ENCODE measurements around the gene DUT. TPM values are rescaled to one million over a fixed set of nuclear protein-coding genes. Genes with fewer than 3 reads are reported as not detected.

The DUT gene
- total and polyA plus RNA-seq, 9 of the 15 experiments (the other 6 are each of a cell fraction or from before 2014, with no cell fraction given) = 13.9 to 235 (median 94.9) TPM

- no peak for TF ChIP-seq ZNF280A (IDR thresholded peaks at IDR 0.05; ENCODE audit: low read depth, partially characterized antibody)
Measured at GRCh38 chr15:48355377-48355776, 24.1 kb downstream of the DUT start (continued).

GRCh38 chr15:48358229-48359152, 27.3 kb downstream of the DUT start:
- FAIRE-seq = peak; percentile 83
- no peak for TF ChIP-seq TCF15 (CRISPR knock-in tag; IDR thresholded peaks at IDR 0.05)
- TF ChIP-seq MIER1 (IDR thresholded peaks at IDR 0.05; ENCODE audit: low read depth) = no peak
- TF ChIP-seq ZNF184 (CRISPR knock-in tag; IDR thresholded peaks at IDR 0.05) = no peak
- no peak for TF ChIP-seq E2F4 (CRISPR knock-in tag; IDR thresholded peaks at IDR 0.05; ENCODE audit: low read depth)
- no peak for TF ChIP-seq BRD4 (IDR thresholded peaks at IDR 0.05)
- no peak for TF ChIP-seq TAF15 (IDR thresholded peaks at IDR 0.05; ENCODE audit: low read depth, low read length)

More at GRCh38 chr15:48358229-48359152, 27.3 kb downstream of the DUT start:
- Histone ChIP-seq H3K4me2 (ENCODE audit: insufficient read depth, low read length) (no peak overlapping the region), H3K9me3 (replicated peaks; ENCODE audit: control insufficient read depth, insufficient read depth, low read depth, low read length) (no peaks in the 10 kb centered on the region; the same call in none of the 2 replicates), H4K20me1 (replicated peaks; ENCODE audit: control insufficient read depth, insufficient read depth, low read length) (no peaks in the 10 kb centered on the region), H3K27ac (ENCODE audit: extremely low read depth, low read depth, low read length) (no peak overlapping the region), H3K36me3 (ENCODE audit: control insufficient read depth, insufficient read depth, low read length) (no peaks in the 10 kb centered on the region), H3K4me1 (replicated peaks in 1 of 2; ENCODE audit: control insufficient read depth in 2 of 2, insufficient read depth in 2 of 2, low read length in 2 of 2) (peaks cover 0 to 4% of the 10 kb centered on the region in 2 experiments; a peak in 2 of 5 replicates), H3K9me1 (ENCODE audit: control insufficient read depth, insufficient read depth, low read length) (no peaks in the 10 kb centered on the region), H3K79me2 (ENCODE audit: control insufficient read depth, insufficient read depth, low read length) (no peaks in the 10 kb centered on the region), H2AFZ (ENCODE audit: low read depth, low read length) (no peak overlapping the region), H3K27me3 (ENCODE audit: control insufficient read depth in 2 of 2, insufficient read depth in 2 of 2, low read length in 2 of 2) (no peaks in the 10 kb centered on the region), H3K4me3 (no peak overlapping the region), H3K9ac (ENCODE audit: insufficient read depth in 1 of 2, low read depth in 2 of 2, low read length in 2 of 2) (no peak overlapping the region)
- WGBS (ENCODE audit: insufficient coverage, low coverage, missing lambda C conversion rate) = 15% methylated on average over 3 of the region's 3 CpGs
- intact Hi-C loops (cut with micrococcal nuclease) = loop anchor here (1.0 to 10.0 kb wide), 6 partner anchors 164 to 1066 kb away; partner anchors contain the start of gene FGF7
- DNase-seq (ENCODE audit: extremely low read depth in 1 of 4, low spot score in 3 of 4) (peak in 1 of 4 experiments; percentile 19), ATAC-seq (peak; percentile 66)
- CTCF ChIA-PET (ENCODE audit: low intra/inter-chr PET ratio) = interaction anchor here (0.6 to 2.1 kb wide), 11 partner anchors 149 to 1787 kb away, joined by 3 to 4 read pairs (median 3); partner anchors contain the start of gene CEP152
- no TSS peak for BruUV-seq (replicated peaks)
- POLR2A ChIA-PET = interaction anchor here (0.6 kb wide), 1 partner anchor 16 kb away, joined by 7 read pairs; no protein-coding TSS in a partner anchor
- in situ Hi-C loops (cut with MboI) = loop anchor here (25.0 kb wide), 2 partner anchors 454 to 1779 kb away; partner anchors contain the start of gene CEP152

All from K562 (cell line).